HTR-8/SVneo (cell line): ENCODE results near the gene CPA5.

ENCODE experiments used
- DNase-seq: peaks from one replicate; pipeline ENCODE4 v3.0.0; 2011; ENCODE audit warnings: low spot score, mixed read lengths; ENCODE audit not compliant: insufficient read length
- FAIRE-seq: peaks from 2 replicates; lab custom pipeline; 2011; peaks lifted over from hg19 to GRCh38; lab: Jason Lieb, UNC

Gene CPA5

GRCh38 chr7:130329681-130330080 lies 14.9 kb upstream of the CPA5 start:
- FAIRE-seq: no peak
- no peak for DNase-seq

DNA sequence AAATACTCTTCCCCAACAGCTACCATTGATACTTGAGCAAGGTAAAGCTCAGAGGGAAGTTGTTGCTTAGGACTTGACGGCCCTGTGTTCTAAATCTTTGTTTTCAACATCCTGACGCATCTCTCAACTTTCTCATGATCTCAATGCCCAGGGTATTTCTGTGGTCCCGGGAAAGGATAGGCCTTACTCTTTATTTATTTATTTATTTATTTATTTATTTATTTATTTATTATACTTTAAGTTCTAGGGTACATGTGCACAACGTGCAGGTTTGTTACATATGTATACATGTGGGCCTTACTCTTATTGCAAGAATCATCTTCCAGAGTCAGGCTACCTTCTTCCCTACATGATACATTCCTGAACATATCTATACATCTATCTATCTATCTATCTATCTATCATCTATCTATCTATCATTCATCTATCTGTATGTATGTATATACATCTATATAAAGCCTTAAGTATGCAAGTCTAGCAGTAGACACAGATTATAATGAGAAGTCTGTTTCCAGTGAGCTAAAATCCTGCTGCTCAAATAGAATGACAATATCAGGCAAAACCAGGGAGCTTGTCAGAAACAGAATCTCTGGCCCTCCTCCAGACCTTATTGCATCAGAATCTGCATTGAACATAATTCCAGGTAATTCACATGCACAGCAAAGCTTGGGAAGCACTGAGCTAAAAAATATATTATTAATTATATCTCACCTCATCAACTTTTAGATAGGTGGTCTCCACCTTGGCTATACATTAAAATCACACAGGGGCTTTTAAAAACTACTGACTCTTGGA lies 12.2 kb upstream of the CPA5 start:
- no peak for DNase-seq
- FAIRE-seq: no peak

- DNase-seq (no peak), FAIRE-seq (no peak)
Observed at GRCh38 chr7:130333832-130334231, 10.8 kb upstream of the CPA5 start.

DNA sequence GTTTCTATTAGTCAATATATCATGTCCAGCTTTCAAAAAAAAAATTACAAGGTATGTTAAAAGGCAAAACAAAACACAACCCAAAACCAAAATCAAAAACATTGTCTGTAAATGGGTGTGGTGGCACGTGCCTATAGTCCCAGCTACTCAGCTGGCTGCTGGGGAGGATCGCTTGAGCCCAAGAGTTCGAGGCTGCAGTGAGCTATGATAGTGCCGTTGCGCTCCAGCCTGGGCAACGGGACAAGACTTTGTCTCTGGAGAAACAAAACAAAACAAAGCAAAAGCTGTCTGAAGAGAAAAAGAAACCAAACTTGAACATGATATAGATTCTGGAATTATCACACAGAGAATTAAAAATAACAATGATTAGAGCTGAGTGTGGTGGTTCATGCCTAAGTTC lies 10.3 kb upstream of the CPA5 start:
- FAIRE-seq: no peak
- no peak for DNase-seq

- no peak for DNase-seq
- no peak for FAIRE-seq
Observed at GRCh38 chr7:130337410-130337971, 7.1 kb upstream of the CPA5 start.

DNA sequence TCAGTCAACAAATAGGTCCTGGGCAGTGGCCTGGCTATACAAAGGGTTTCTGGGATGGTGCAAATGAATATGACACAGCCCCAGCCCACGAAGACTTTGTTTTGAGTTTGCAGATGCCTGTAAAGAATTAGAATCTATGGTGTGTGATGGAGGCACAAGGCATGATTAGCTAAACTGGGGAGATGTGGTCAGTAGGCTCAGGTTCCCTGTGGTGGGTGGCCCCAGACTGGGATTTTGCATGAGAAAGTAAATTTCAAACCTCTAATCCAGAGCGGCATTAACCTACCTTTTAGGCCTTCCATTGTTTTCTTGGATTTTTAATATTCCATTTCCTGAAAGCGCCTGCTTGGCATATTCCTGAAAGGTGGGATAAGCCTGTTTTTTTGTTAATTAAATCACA lies 6.4 kb upstream of the CPA5 start:
- FAIRE-seq (no peak), DNase-seq (no peak)

GRCh38 chr7:130341882-130342281 lies 2.7 kb upstream of the CPA5 start:
- FAIRE-seq (no peak), DNase-seq (no peak)

DNA sequence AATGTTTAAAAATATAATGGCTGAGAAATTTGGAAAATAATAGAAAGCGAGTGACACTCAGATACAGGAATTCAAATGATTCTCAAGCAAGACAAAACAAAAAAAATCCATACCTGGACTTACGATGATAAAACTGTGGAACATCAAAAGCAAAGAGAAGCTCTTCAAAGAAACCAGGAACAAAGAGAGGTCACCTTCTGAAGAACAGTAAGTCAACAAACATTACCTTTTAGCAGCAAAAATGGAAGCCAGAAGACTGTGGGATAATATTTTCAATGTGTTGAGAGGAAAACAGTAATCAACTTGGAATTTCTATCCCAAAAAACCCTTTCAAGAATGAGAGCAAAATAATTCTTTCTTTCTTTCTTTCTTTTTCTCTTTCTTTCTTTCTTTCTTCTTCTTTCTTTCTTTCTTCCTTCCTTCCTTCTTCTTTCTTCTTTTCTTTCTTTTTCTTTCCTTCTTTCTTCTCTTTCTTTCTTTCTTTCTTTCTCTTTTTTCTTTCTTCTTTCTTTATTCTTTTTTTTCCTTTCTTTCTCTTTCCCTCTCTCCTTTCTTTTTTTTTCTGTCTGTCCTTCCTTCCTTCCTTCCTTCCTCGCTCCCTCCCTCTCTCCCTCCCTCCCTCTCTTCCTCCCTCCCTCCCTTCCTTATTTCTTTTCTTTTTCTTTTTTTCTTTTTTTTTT lies 1.8 kb upstream of the CPA5 start:
- no peak for DNase-seq
- FAIRE-seq: no peak

- FAIRE-seq (no peak), DNase-seq (no peak)
Observed at GRCh38 chr7:130345136-130345535, 520 bp downstream of the CPA5 start.

GRCh38 chr7:130345725-130346124 lies 1.1 kb downstream of the CPA5 start:
- DNase-seq (no peak), FAIRE-seq (no peak)

DNA sequence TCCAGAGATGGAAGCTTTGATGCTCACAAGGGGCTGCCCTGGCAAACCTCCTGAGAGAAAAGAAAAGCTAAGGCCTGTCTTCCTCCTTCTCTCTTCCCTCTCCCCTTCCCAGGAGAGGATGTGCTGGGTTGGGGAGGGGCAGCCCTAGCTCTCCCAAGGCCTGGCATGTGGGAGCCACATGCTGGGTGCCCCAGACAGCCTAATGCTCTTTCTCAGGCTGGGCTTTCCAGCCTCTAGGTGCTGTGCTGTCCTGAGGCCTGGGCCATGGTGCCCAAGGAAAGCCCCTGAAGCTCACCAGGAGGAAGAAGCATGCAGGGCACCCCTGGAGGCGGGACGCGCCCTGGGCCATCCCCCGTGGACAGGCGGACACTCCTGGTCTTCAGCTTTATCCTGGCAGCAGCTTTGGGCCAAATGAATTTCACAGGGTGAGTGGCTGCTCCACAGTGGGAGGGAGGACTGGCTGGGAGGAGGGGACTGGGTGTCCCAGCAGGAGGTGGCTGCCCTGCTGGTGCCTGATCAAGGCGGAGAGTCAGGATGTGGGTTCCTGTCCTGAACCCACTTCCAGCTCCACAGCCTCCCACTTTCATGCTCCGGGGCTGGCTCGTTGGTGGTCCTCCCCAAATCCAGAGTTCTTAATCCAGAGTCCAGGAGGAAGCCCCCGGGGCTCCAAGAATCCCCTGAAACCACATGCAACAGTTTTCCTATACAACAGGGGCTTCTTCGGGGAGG lies 1.7 kb downstream of the CPA5 start:
- DNase-seq (no peak), FAIRE-seq (no peak)

DNA sequence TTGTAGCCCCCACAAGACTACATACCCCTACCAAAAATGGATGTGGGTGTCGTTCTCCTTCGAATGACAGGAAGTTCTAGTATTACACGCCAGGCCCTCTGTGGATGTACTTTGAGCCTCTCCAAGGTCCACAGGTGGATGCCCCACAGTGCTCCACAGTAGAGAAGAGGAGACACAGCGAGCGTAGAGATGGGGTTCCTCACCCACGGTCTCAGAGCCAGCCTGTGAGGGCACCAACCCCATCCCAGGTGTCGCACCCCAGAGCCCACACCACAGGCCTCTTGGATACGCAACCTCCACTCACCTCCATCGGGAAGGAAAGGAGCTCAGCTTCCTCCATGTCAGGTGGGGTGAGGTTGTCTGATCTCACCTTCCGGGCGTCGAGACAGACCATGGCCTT lies 2.3 kb downstream of the CPA5 start:
- no peak for DNase-seq
- no peak for FAIRE-seq

DNA sequence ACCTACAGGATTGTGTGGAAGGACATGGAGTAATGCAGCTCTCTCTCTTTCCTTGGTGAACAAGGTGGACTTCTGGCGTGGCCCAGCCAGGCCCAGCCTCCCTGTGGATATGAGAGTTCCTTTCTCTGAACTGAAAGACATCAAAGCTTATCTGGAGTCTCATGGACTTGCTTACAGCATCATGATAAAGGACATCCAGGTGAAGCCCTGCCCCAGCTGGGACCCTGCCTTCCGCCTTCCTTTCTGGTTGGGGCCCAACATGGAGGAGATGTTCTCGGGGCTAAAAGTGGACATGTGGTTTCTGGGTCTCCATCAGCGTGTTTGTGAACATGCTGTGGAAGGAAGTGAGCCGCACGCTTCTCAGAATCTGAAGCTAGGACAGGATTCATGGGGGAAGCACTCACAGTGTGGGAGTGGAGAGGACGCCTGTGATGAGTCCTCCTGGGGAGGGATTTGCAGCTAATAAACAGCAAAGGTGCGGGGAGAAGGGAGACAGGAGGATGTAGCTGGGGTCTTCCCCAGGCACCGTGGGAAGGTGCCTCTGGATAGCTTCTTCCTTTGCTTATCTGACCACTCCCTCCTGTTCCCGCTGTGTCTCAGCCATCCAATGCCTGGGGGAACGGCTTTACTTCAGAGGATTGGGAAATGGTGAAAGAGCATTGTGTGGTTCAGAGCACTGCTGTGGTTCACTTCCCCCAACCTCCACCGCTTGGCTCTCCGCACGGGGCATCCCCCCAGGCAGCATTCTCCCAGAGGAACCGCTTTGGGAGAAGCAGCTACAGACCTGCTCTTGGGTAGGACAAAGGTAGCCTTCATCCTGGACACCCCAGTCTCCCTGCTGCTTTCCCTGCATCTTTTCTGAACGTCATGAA lies 5.5 kb downstream of the CPA5 start:
- no peak for FAIRE-seq
- DNase-seq: no peak

- DNase-seq: no peak
- FAIRE-seq: no peak
Observed at GRCh38 chr7:130350945-130351790, 6.6 kb downstream of the CPA5 start.

GRCh38 chr7:130351791-130352090 lies 7.1 kb downstream of the CPA5 start:
- FAIRE-seq: no peak
- no peak for DNase-seq

DNA sequence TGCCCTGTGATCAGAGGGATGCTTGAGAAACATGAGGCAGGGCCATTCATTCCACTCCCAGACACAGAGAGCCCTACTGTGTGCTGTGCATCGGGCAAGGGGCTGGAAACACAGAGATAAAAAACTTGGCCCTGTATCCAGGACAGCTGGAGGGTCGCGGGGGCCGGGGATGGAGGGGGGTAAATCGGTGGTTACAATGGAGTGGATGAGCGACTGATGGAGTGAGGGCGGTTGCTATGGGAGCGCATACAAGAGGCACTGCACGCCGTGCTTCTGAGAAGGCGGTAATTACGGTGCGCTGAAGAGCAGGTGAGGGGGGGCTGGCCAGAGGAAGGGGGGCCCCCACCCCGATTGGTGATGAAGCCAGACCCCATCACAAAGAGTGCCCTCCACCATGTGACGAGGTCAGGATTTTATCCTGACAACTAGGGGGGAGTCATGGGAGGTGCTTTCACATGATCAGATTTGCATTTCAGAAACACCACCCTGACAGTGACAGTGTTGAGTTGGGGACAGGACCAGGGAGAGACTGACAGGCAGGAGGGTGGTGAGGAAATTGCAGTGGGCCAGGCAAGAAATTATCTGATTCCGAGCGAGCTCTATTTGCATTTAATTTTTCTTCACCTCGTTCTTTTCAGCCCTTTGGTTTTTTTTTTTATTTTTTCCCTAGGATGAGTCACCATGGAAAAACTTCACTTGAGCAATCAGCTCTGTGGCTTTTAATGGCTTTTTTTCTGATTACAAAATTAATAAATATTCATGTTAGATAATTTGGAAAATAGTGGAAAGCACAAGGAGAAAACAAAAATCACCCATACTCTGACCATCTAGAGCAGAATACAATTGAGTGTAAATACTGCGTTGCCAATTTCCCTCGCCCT lies 7.8 kb downstream of the CPA5 start:
- FAIRE-seq: no peak
- DNase-seq: no peak

DNA sequence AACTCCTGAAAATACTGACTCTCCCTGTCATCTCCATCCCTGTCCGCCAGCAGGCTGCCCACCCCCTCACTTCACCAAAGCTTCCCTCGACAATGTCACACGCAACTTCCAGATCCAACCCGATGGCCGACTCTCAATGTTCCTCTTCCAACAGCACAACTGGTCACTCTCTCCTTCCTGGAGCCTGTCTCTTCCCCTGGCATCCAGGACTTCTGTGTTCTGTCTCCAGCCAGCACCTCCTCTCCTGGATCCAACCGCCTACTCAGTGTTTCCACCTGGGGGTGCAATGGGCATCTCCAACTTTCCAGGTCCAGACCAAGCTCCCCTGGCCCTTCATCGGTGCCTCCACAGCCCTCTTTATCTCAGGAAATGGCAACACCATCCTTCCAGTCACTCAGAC lies 8.6 kb downstream of the CPA5 start:
- DNase-seq (no peak), FAIRE-seq (no peak)

- DNase-seq: peak; percentile 85
- FAIRE-seq: peak; percentile 79
Observed at GRCh38 chr7:130356121-130356875, 11.7 kb downstream of the CPA5 start.
